ENCODE results near the gene WASF3.

DNA sequence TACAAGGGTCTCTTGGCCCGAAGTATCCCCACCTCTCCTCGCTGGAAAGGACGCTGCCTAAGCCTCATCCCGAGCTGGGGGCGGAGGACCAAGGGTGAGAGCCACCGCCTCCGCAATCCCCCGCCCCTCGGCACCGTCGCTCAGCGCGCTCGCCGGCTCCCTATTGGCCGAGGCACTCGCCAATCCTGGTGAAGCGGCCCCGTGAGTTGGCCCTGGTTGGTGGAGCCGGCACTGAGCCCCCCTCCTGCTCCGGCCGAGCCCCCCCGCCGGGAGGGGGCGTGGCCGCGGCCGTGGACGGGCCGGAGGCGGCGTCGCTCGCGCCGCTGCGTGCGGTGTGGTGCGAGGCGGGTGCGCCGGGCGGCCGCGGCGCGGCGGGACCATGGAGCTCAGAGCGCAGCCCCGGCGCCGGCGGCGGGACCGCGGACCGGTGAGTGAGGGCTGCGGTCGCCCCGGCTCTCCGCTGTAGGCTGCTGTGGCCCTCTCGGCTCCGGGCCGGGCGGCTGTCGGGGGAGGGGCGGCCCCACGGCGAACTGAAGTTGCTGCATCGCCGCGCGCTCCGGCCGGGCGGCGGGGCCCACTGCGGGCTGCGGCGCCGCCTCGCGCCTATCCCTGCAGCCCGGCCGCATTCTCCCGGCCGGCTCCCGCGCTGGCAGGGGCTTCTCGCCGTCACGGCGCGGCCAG is at the start of gene WASF3:
- no peak for TF ChIP-seq CTCF (IDR thresholded peaks at IDR 0.05 in 8 of 11, conservative IDR thresholded peaks at IDR 0.05 in 3 of 11)
- no peak for TF ChIP-seq POLR2A (IDR thresholded peaks at IDR 0.05)

Data from spleen (tissue), 7 donors.